HG02678 (cell line): ENCODE results near the gene FCHO2.

Experiments
- ATAC-seq: cut with Tn5 transposase; IDR thresholded peaks from one replicate; pipeline ENCODE4 v1.9.1; 2021; ENCODE audit warnings: mild to moderate bottlenecking, moderate library complexity; ENCODE audit not compliant: unreplicated experiment

FCHO2 gene

DNA sequence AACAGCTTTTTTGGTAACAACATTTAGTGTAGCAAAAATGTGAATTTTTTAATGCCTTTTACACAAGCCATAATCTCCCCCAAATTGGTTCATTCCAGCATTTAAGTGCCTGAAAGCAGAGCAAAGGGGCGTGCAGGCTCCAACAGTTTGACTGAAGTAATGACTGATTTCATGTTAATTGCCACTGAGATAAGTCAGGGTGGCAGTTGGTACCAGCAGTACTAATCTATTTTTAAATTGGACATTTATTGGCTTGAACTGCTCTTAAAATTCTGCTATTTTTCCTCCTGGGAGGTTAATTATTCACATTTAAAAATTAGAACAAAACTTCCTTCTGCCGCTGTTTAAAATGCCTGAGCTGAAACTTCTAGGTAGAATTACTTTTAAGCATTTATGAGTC, 176.9 kb downstream of the FCHO2 start:
- no peak for ATAC-seq

DNA sequence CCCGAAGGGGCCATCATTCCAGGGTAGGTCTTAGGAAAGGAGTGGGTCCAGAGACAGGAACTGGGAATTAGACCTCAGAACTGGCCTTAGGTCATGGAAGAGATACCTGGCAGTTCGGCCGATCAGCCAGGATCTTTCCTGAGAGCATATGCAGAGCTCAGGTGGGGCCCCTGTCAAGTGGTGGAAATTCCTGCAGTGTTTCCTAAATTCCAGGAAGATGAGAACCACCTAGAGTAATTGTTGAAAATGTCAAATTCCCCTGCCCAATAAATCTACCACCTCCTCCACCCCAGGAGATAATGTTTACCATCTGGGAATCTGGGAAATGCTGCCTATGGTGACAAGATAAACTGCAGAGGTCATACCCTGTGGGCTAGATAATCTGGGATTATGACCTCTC, 179.2 kb downstream of the FCHO2 start:
- no peak for ATAC-seq

DNA sequence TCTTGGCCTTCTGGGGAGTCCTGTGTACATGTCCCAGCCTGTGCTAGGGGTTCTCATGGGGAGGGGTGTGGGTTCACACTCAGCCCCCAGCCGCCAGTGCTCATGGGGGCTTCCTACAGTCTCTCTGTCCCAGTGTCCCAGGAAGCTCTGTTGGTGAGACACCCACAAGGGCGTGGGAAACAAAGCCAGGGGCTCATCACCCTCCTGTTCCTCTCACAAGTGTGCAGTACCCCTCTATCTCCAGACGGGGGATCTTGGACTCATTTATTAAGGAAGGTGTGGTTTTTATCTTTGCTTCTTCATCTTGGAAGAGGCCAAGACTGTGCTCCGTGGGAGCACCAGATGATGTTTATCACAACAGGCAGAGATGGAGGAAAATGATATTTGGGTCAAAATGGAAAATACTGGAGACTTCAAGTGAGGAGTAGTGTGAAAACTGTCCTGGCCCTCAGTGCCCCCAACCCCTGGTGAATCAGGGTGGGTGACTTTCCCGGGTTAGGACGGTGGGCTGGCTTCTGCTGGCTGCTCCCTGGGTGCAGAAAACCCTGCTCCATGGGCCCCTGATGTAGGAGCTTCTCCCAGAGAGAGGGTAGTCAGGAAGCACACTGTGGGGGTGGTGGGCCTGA, 179.7 kb downstream of the FCHO2 start:
- ATAC-seq: no peak

DNA sequence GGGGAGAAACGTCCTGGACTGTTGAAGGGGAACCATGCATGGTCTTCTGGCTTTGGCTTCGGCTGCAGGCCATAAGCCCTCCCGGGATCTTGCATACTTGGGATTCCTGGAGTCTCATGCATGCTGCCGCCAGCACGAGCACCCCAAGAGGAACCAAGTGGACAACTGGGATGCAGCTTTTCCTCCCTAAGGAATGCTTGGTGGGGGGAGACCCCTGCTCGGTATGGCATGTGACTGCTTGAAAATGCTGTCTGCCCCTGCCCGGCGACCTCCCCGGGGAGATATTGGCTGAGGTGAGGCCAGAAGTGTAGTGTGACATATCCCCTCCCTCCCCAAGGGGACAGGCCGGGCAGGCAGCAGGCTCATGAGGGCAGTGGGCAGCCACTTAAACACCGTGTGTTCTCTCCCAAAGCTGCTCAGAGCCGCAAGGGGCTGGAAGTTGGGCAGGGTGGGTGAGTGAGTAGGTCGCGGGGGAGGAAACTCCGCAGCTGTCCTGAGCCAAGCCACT, 180.3 kb downstream of the FCHO2 start:
- ATAC-seq: no peak

DNA sequence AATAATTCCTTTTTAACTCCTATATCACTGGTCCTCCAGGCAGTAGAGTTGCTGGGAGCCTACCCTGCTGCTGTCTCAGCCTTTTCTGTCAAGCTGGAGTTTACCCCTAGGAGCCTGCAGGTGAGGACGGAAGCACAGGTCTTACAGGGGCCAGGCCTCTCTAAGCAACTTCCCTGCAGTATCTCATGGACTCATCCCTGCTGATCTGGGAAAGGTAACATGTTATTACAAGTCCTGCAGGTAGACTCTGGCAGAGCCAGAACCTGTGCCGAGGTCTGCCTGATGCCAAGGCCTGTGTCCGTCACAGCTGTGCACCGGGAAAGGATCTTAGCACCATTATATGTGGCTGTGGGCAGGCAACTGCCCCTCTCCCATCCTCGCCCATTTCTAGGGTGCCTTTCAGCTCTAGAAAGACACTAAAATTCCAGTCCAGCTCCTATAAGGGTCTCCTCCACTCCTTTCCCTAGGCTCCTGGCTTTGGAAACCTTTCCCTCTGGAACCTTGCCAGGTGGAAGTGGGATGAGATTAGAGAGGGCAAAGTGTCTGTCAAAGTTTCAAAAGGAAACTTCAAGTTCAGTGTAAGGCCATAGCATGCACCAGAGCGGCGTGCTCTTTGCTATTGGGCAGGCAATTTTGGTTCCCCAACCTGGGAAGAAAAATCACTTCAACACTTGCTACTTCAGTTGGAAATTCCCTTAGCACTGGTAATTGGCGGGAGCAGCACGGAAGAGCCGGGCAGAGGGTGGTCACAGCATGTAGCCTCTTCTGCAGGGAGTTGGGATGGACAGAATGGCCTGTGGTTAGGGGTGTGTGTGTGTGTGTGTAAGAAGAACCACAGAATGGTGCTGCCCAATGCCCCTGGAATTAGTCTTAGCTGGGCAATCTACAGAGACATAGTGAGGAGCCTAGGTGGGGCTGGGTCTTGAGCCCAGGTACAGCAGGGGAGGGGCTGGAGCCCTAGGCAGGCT, 182.0 kb downstream of the FCHO2 start:
- ATAC-seq: no peak

DNA sequence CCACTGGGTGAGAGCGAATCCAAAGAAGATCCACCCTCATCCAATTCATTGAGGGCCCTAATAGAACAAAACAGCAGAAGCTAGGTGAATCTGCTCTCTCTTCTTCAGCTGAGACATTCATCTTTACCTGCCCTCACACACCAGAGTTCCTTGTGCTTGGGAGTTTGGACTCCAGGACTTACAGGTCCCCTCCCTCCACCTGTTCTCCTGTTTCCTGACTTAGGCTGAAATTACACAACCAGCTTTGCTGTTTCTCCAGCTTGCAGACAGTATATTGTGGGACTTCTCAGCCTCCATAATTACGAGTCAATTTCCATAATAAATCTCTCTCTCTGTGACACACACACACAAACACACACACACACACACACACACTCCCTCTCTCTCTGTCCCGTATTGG, 183.6 kb downstream of the FCHO2 start:
- ATAC-seq: no peak
